ENCODE results near the gene NT5DC4. TPM values are rescaled to one million over a fixed set of nuclear protein-coding genes. Genes with fewer than 3 reads are reported as not detected.
A peak's percentile ranks its signal among the peaks of the same experiment; 100 is the strongest.

The NT5DC4 gene
- total RNA-seq, 2 experiments from 2014 or later = not detected

GRCh38 chr2:112687522-112687921, 33.3 kb upstream of the NT5DC4 start:
- Mint-ChIP-seq H3K9me3 (ENCODE audit: insufficient read depth) (no peaks in the 10 kb centered on the region), H3K4me1 (ENCODE audit: low read depth) (peaks cover 42% of the 10 kb centered on the region), H3K36me3 (ENCODE audit: low read depth) (no peaks in the 10 kb centered on the region), H3K4me3 (no peak overlapping the region), H3K27me3 (ENCODE audit: low read depth) (peaks cover 13% of the 10 kb centered on the region), H3K27ac (no peak overlapping the region)
- ATAC-seq (no peak), DNase-seq (no peak)
- ChIA-PET POLR2A (no interaction called here), CTCF (interaction anchor here (0.9 to 3.4 kb wide), 4 partner anchors 11 to 60 kb away, joined by 3 to 18 read pairs (median 6); no protein-coding TSS in a partner anchor)

- Mint-ChIP-seq H3K9me3 (ENCODE audit: insufficient read depth) (no peaks in the 10 kb centered on the region), H3K4me1 (ENCODE audit: low read depth) (peaks cover 49% of the 10 kb centered on the region), H3K27me3 (ENCODE audit: low read depth) (peaks cover 13% of the 10 kb centered on the region), H3K36me3 (ENCODE audit: low read depth) (no peaks in the 10 kb centered on the region), H3K4me3 (no peak overlapping the region), H3K27ac (no peak overlapping the region)
- ChIA-PET POLR2A (interaction anchor here (0.7 kb wide), 1 partner anchor 57 kb away, joined by 3 read pairs; no protein-coding TSS in a partner anchor), CTCF (interaction anchor here (1.8 to 5.3 kb wide), 5 partner anchors 12 to 62 kb away, joined by 4 to 109 read pairs (median 8); no protein-coding TSS in a partner anchor)
- ATAC-seq (no peak), DNase-seq (no peak)
These were observed 32.5 kb upstream of the NT5DC4 start for GRCh38 chr2:112688086-112688880.

DNA sequence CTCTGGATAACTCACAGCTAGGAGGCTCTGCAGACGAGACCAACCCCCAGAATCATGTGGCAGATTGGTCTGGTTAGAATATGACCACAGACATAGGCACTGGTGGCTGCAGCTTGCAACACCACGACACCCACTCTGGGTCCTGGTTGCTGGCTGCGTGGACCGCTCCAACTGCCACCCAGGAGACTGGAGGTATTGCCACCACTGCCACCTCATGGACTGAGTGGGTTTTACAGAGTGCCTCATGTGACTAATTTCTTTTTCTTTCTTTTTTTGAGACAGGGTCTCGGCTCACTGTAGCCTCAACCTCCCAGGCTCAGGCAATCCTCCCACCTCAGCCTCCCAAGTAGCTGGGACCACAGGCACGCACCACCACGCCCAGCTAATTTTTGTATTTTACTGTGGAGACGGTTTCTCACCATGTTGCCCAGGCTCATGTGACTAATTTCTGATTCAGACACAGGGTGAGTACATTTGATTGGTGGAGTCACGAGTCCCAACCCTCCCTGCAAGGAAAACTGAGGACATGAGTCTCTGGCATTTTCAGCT, 29.9 kb upstream of the NT5DC4 start:
- DNase-seq = peak; percentile 80
- peaks cover 7% of the 10 kb centered on the region for H3K27me3 Mint-ChIP-seq (ENCODE audit: low read depth)
- no peak overlapping the region for H3K27ac Mint-ChIP-seq
- no peaks in the 10 kb centered on the region for H3K36me3 Mint-ChIP-seq (ENCODE audit: low read depth)
- peak; percentile 73 for ATAC-seq
- ChIA-PET CTCF (interaction anchor here (0.7 to 5.3 kb wide), 20 partner anchors 9 to 251 kb away, joined by 3 to 109 read pairs (median 4); partner anchors contain the start of gene SLC20A1), POLR2A (interaction anchor here (0.8 to 1.5 kb wide), 4 partner anchors 14 to 64 kb away, joined by 3 to 9 read pairs (median 3); partner anchors contain the start of gene SLC20A1)
- H3K4me3 Mint-ChIP-seq = peak overlapping the region; percentile 30
- peaks cover 43% of the 10 kb centered on the region for H3K4me1 Mint-ChIP-seq (ENCODE audit: low read depth)
- no peaks in the 10 kb centered on the region for H3K9me3 Mint-ChIP-seq (ENCODE audit: insufficient read depth)

- Mint-ChIP-seq H3K36me3 (ENCODE audit: low read depth) (no peaks in the 10 kb centered on the region), H3K27ac (no peak overlapping the region), H3K4me1 (ENCODE audit: low read depth) (peaks cover 37% of the 10 kb centered on the region), H3K9me3 (ENCODE audit: insufficient read depth) (no peaks in the 10 kb centered on the region), H3K27me3 (ENCODE audit: low read depth) (peaks cover 11% of the 10 kb centered on the region), H3K4me3 (no peak overlapping the region)
- ChIA-PET CTCF (interaction anchor here (0.9 to 5.3 kb wide), 11 partner anchors 13 to 107 kb away, joined by 3 to 109 read pairs (median 16); partner anchors contain the start of gene SLC20A1), POLR2A (interaction anchor here (0.7 to 1.8 kb wide), 6 partner anchors 14 to 107 kb away, joined by 4 to 9 read pairs (median 6); partner anchors contain the start of gene CHCHD5)
- DNase-seq (no peak), ATAC-seq (no peak)
These were observed 28.9 kb upstream of the NT5DC4 start for GRCh38 chr2:112691881-112692281.

DNA sequence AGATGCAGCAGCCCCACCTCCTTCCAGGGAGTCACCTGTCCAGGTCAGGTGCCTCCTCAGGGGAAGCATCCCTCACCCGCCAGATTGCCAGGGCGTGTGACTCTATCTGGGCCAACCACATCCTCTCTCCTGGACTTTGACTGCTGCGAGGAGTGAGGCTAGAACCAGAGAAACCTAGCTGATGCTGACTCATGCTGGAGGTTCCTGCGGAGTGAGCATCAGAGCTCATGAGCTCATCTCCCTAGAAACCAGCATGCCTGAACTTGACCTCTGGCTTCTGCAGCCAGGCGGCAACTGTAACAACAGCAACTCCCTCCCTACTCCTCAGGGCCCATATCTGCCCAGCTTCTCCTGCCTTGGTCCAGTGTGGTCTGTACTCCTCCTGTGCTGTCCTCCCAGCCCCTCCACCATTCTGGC, 28.3 kb upstream of the NT5DC4 start:
- no peaks in the 10 kb centered on the region for H3K36me3 Mint-ChIP-seq (ENCODE audit: low read depth)
- POLR2A ChIA-PET = interaction anchor here (0.7 to 1.8 kb wide), 8 partner anchors 9 to 107 kb away, joined by 4 to 9 read pairs (median 5); partner anchors contain the start of gene CHCHD5
- CTCF ChIA-PET = interaction anchor here (0.6 to 5.3 kb wide), 10 partner anchors 15 to 250 kb away, joined by 3 to 109 read pairs (median 18); partner anchors contain the start of gene SLC20A1
- H3K27me3 Mint-ChIP-seq (ENCODE audit: low read depth) = peaks cover 16% of the 10 kb centered on the region
- no peak overlapping the region for H3K4me3 Mint-ChIP-seq
- ATAC-seq = peak; percentile 94
- peak overlapping the region; percentile 83 for H3K27ac Mint-ChIP-seq
- peaks cover 37% of the 10 kb centered on the region for H3K4me1 Mint-ChIP-seq (ENCODE audit: low read depth)
- H3K9me3 Mint-ChIP-seq (ENCODE audit: insufficient read depth) = no peaks in the 10 kb centered on the region
- peak; percentile 83 for DNase-seq

- H3K9me3 Mint-ChIP-seq (ENCODE audit: insufficient read depth) = no peaks in the 10 kb centered on the region
- H3K27me3 Mint-ChIP-seq (ENCODE audit: low read depth) = peaks cover 16% of the 10 kb centered on the region
- ATAC-seq (peak; percentile 4), DNase-seq (no peak)
- CTCF ChIA-PET = interaction anchor here (0.6 to 5.3 kb wide), 10 partner anchors 14 to 249 kb away, joined by 3 to 109 read pairs (median 18); partner anchors contain the start of gene SLC20A1
- no peaks in the 10 kb centered on the region for H3K36me3 Mint-ChIP-seq (ENCODE audit: low read depth)
- H3K4me3 Mint-ChIP-seq = no peak overlapping the region
- peaks cover 37% of the 10 kb centered on the region for H3K4me1 Mint-ChIP-seq (ENCODE audit: low read depth)
- peak overlapping the region; percentile 83 for H3K27ac Mint-ChIP-seq
- POLR2A ChIA-PET = interaction anchor here (0.6 to 1.8 kb wide), 8 partner anchors 9 to 108 kb away, joined by 3 to 8 read pairs (median 4); partner anchors contain the start of gene CHCHD5
These were observed 27.9 kb upstream of the NT5DC4 start for GRCh38 chr2:112692918-112693317.

GRCh38 chr2:112693596-112693995, 27.2 kb upstream of the NT5DC4 start:
- H3K27ac Mint-ChIP-seq = no peak overlapping the region

GRCh38 chr2:112694182-112694581, 26.6 kb upstream of the NT5DC4 start:
- POLR2A ChIA-PET = no interaction called here
- no peaks in the 10 kb centered on the region for H3K9me3 Mint-ChIP-seq (ENCODE audit: insufficient read depth)
- ATAC-seq (no peak), DNase-seq (no peak)
- no peaks in the 10 kb centered on the region for H3K36me3 Mint-ChIP-seq (ENCODE audit: low read depth)
- no peak overlapping the region for H3K27ac Mint-ChIP-seq
- CTCF ChIA-PET = no interaction called here
- no peak overlapping the region for H3K4me3 Mint-ChIP-seq
- peaks cover 24% of the 10 kb centered on the region for H3K27me3 Mint-ChIP-seq (ENCODE audit: low read depth)
- H3K4me1 Mint-ChIP-seq (ENCODE audit: low read depth) = peaks cover 33% of the 10 kb centered on the region

More at GRCh38 chr2:112693596-112693995, 27.2 kb upstream of the NT5DC4 start:
- Mint-ChIP-seq H3K36me3 (ENCODE audit: low read depth) (no peaks in the 10 kb centered on the region), H3K4me3 (no peak overlapping the region), H3K27me3 (ENCODE audit: low read depth) (peaks cover 20% of the 10 kb centered on the region), H3K9me3 (ENCODE audit: insufficient read depth) (no peaks in the 10 kb centered on the region), H3K4me1 (ENCODE audit: low read depth) (peaks cover 37% of the 10 kb centered on the region)
- CTCF ChIA-PET = interaction anchor here (1.5 to 5.3 kb wide), 4 partner anchors 14 to 68 kb away, joined by 6 to 109 read pairs (median 48); no protein-coding TSS in a partner anchor
- POLR2A ChIA-PET = interaction anchor here (1.6 kb wide), 1 partner anchor 51 kb away, joined by 4 read pairs; no protein-coding TSS in a partner anchor
- no peak for ATAC-seq
- no peak for DNase-seq

DNA sequence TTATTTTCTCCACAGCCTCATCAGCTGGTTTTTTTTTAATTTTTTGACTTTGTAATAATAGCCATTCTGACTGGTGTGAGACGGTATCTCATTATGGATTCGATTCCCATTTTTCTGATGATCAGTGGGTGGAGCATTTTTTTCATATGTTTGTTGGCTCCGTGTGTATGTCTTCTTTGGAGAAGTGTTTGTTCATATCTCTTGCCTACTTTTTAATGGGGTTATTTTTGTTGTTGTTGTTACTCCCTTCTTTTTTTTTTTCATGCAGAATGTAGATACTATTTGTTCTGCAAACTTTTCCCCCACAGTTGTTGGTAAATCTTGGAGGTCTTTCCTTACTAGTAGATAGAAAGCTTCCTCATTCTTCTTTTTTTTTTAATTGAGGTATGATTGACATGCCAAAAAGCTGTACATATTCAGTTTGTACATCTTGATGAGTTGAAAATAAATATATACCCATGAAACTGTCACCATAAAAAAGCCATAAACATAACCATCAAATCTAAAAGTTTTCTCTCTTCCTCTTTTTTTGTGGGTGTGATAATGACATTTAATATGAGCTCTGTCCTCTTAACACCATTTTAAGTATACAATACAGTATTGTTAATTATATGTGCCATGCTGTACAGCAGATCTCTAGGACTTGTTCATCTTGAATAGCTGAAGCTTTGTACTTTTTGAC, 21.8 kb upstream of the NT5DC4 start:
- Mint-ChIP-seq H3K9me3 (ENCODE audit: insufficient read depth) (no peaks in the 10 kb centered on the region), H3K27ac (no peak overlapping the region), H3K4me1 (ENCODE audit: low read depth) (peaks cover 10% of the 10 kb centered on the region), H3K4me3 (no peak overlapping the region), H3K27me3 (ENCODE audit: low read depth) (peaks cover 42% of the 10 kb centered on the region), H3K36me3 (ENCODE audit: low read depth) (no peaks in the 10 kb centered on the region)
- CTCF ChIA-PET = interaction anchor here (0.9 to 2.4 kb wide), 5 partner anchors 10 to 243 kb away, joined by 3 to 12 read pairs (median 4); no protein-coding TSS in a partner anchor
- DNase-seq = no peak
- POLR2A ChIA-PET = no interaction called here
- ATAC-seq = no peak

- POLR2A ChIA-PET = no interaction called here
- Mint-ChIP-seq H3K4me1 (ENCODE audit: low read depth) (peaks cover 12% of the 10 kb centered on the region), H3K4me3 (no peak overlapping the region), H3K9me3 (ENCODE audit: insufficient read depth) (no peaks in the 10 kb centered on the region), H3K36me3 (ENCODE audit: low read depth) (no peaks in the 10 kb centered on the region), H3K27me3 (ENCODE audit: low read depth) (peaks cover 44% of the 10 kb centered on the region), H3K27ac (no peak overlapping the region)
- no peak for ATAC-seq
- DNase-seq = no peak
- CTCF ChIA-PET = interaction anchor here (0.9 to 2.4 kb wide), 4 partner anchors 10 to 242 kb away, joined by 4 to 12 read pairs (median 6); no protein-coding TSS in a partner anchor
These were observed 20.7 kb upstream of the NT5DC4 start for GRCh38 chr2:112699984-112700667.

Measured in activated CD8-positive, alpha-beta T cell treated with anti-CD3 and anti-CD28 coated beads, Interleukin-2, amount 10 ng/mL, durations not matched to agents 7 days and 5 days (primary cell).